ENCODE measurements around the gene TIMMDC1. TPM values are rescaled to one million over a fixed set of nuclear protein-coding genes. Genes with fewer than 3 reads are reported as not detected.

TIMMDC1 gene
- total and polyA plus RNA-seq, 9 of the 15 experiments (the other 6 are each of a cell fraction or from before 2014, with no cell fraction given) = 62.1 to 226 (median 86.6) TPM

GRCh38 chr3:119481079-119481478 lies 17.3 kb upstream of the TIMMDC1 start (continued):
- TF ChIP-seq, protein P1, sequence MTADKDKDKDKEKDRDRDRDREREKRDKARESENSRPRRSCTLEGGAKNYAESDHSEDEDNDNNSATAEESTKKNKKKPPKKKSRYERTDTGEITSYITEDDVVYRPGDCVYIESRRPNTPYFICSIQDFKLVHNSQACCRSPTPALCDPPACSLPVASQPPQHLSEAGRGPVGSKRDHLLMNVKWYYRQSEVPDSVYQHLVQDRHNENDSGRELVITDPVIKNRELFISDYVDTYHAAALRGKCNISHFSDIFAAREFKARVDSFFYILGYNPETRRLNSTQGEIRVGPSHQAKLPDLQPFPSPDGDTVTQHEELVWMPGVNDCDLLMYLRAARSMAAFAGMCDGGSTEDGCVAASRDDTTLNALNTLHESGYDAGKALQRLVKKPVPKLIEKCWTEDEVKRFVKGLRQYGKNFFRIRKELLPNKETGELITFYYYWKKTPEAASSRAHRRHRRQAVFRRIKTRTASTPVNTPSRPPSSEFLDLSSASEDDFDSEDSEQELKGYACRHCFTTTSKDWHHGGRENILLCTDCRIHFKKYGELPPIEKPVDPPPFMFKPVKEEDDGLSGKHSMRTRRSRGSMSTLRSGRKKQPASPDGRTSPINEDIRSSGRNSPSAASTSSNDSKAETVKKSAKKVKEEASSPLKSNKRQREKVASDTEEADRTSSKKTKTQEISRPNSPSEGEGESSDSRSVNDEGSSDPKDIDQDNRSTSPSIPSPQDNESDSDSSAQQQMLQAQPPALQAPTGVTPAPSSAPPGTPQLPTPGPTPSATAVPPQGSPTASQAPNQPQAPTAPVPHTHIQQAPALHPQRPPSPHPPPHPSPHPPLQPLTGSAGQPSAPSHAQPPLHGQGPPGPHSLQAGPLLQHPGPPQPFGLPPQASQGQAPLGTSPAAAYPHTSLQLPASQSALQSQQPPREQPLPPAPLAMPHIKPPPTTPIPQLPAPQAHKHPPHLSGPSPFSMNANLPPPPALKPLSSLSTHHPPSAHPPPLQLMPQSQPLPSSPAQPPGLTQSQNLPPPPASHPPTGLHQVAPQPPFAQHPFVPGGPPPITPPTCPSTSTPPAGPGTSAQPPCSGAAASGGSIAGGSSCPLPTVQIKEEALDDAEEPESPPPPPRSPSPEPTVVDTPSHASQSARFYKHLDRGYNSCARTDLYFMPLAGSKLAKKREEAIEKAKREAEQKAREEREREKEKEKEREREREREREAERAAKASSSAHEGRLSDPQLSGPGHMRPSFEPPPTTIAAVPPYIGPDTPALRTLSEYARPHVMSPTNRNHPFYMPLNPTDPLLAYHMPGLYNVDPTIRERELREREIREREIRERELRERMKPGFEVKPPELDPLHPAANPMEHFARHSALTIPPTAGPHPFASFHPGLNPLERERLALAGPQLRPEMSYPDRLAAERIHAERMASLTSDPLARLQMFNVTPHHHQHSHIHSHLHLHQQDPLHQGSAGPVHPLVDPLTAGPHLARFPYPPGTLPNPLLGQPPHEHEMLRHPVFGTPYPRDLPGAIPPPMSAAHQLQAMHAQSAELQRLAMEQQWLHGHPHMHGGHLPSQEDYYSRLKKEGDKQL (CRISPR knock-in tag; IDR thresholded peaks at IDR 0.05; ENCODE audit: borderline replicate concordance) = no peak
- TF ChIP-seq CCAR2 (IDR thresholded peaks at IDR 0.05; ENCODE audit: low read depth, low read length) (no peak), XRCC5 (IDR thresholded peaks at IDR 0.05; ENCODE audit: low read depth, low read length) (no peak), ZNF146 (CRISPR knock-in tag; IDR thresholded peaks at IDR 0.05; ENCODE audit: unreplicated experiment) (no peak), BRF2 (IDR thresholded peaks at IDR 0.05; ENCODE audit: borderline replicate concordance, insufficient read depth, insufficient read length) (no peak), ZNF121 (CRISPR knock-in tag; conservative IDR thresholded peaks at IDR 0.05) (no peak), FOXO4 (CRISPR knock-in tag; IDR thresholded peaks at IDR 0.05) (no peak), ZNF445 (CRISPR knock-in tag; IDR thresholded peaks at IDR 0.05; ENCODE audit: low read depth) (no peak)
